Lower lobe of right lung (tissue), 2 donors: ENCODE results near the gene C3orf38. TPM values are rescaled to one million over a fixed set of nuclear protein-coding genes. Genes with fewer than 3 reads are reported as not detected.

ENCODE experiments used
- ATAC-seq, 2 donors: fragments of 200-7000 bp; cut with Tn5 transposase; one replicate each; pipeline ENCODE4 v1.9.1; 2020 to 2022; ENCODE audit warnings: mild to moderate bottlenecking in 2 of 2, moderate library complexity in 2 of 2
- DNase-seq: peaks from one replicate; pipeline ENCODE4 v3.0.0-alpha.2; 2020
- H3K27ac ChIP-seq: fragments of 200-600 bp; one replicate; pipeline ENCODE4 v1.8.0; 2022
- H3K27me3 ChIP-seq: fragments of 200-600 bp; one replicate; pipeline ENCODE4 v1.8.0; 2022; ENCODE audit warnings: low read depth
- H3K36me3 ChIP-seq: fragments of 200-600 bp; one replicate; pipeline ENCODE4 v1.8.0; 2022; ENCODE audit warnings: mild to moderate bottlenecking
- H3K4me1 ChIP-seq: fragments of 200-600 bp; one replicate; pipeline ENCODE4 v1.8.0; 2022
- H3K4me3 ChIP-seq: fragments of 200-600 bp; one replicate; pipeline ENCODE4 v1.8.0; 2022; ENCODE audit warnings: mild to moderate bottlenecking
- H3K9me3 ChIP-seq: fragments of 200-600 bp; one replicate; pipeline ENCODE4 v1.8.0; 2022
- CTCF ChIP-seq: fragments of 200-600 bp; IDR thresholded peaks from one replicate; pipeline ENCODE4 v1.8.0; 2022; ENCODE audit warnings: antibody characterized with exemption, mild to moderate bottlenecking
- intact Hi-C: fragments of 100-400 bp; cut with DNase I; formaldehyde crosslinking; loops from one replicate; pipeline ENCODE4 v1.11.0; 2022
- total RNA-seq: library from RNA; stranded (reverse); fragmentation: NEBNext Ultra II Directional; extraction: Animal tissue kit (Norgen Biotek cat#: 25700); gene quantifications from one replicate; pipeline ENCODE4 v1.2.1, GENCODE V29; 2021
- donor health status: DM: no; HTN: yes; CAD: no; lungs with severe emphysema.

The C3orf38 gene
- total RNA-seq, 1 donor from 2014 or later: 25.0 TPM

- intact Hi-C loops: no loop called here
Observed at GRCh38 chr3:88148651-88149050, 1.1 kb upstream of the C3orf38 start.

DNA sequence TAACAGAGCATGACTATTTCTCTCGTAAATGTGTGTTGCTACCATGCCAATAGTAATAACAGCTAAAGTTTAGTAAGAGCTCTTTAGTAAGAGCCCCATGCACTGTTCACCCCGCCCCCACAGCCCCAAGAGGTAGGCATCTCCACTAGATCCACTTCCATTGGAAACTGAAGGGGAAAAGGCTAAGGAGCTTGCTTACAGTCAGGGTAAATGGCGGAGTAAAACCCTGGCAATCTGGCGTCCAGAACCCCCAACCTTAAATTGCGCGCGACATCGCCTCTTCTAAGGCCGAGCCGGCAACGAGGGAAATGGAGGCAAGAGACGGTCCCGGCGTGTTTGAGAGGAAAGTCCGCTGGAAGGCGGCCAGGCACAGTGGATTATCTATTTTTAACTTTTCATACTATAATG is 654 bp upstream of the C3orf38 start:
- Histone ChIP-seq H3K27ac (peak overlapping the region; percentile 95), H3K9me3 (no peaks in the 10 kb centered on the region), H3K4me1 (peaks cover 33% of the 10 kb centered on the region), H3K27me3 (no peaks in the 10 kb centered on the region), H3K36me3 (peaks cover 10% of the 10 kb centered on the region), H3K4me3 (peak overlapping the region; percentile 97)
- DNase-seq (no peak), ATAC-seq (peak; percentile 29 to 31)
- intact Hi-C loops: no loop called here
- no peak for TF ChIP-seq CTCF

More at GRCh38 chr3:88148651-88149050, 1.1 kb upstream of the C3orf38 start:
- peaks cover 33% of the 10 kb centered on the region for H3K4me1 ChIP-seq
- DNase-seq: no peak
- peak overlapping the region; percentile 97 for H3K4me3 ChIP-seq
- no peak overlapping the region for H3K27ac ChIP-seq
- no peaks in the 10 kb centered on the region for H3K27me3 ChIP-seq
- H3K9me3 ChIP-seq: no peaks in the 10 kb centered on the region
- no peak for ATAC-seq
- H3K36me3 ChIP-seq: peaks cover 6% of the 10 kb centered on the region
- TF ChIP-seq CTCF: no peak

DNA sequence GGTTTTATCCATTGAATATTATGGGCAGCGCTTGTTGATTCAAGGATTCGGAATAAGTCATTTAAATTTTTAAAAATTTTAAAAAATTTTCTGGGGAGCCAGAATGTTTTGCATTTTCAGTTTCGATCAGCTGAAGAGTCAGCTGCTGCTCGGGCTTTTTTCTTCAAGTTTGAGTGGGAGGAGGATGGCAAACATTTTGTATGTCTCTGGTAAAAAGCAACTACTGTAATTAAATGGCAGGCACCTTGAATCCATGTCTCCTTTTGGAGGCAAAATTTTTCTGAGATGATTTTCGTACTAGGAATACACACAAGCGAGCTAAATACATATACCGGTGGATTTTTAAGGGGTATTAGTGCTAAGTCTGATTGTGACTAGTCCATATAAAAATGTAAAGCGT is 612 bp downstream of the C3orf38 start:
- Histone ChIP-seq H3K27ac (peak overlapping the region; percentile 95), H3K27me3 (no peaks in the 10 kb centered on the region), H3K4me3 (peak overlapping the region; percentile 97), H3K9me3 (no peaks in the 10 kb centered on the region), H3K4me1 (peaks cover 33% of the 10 kb centered on the region), H3K36me3 (peaks cover 23% of the 10 kb centered on the region)
- peak in 1 of 2 donors; percentile 7 for ATAC-seq
- intact Hi-C loops: no loop called here
- TF ChIP-seq CTCF: no peak
- DNase-seq: no peak

DNA sequence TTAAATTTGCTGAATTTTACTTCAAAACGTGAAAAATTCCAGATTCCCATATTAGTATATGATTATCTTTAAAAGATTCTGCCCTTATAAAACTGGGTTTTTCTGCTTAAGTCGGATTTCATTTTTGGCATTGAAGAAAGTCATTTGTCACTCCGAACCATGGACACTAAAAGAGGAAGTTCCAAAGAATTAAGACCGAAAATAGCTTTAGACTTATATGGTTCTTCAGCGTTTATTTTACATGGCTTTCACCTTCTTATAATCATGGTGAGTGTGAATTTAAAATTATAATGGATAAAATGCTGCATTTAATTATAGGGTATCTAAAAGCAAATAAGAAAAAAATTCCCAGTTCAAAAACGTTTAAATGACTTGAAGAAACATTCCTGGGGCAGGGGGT is 1.0 kb downstream of the C3orf38 start:
- H3K4me1 ChIP-seq: peaks cover 33% of the 10 kb centered on the region
- H3K27me3 ChIP-seq: no peaks in the 10 kb centered on the region
- ATAC-seq (no peak), DNase-seq (no peak)
- no peak for TF ChIP-seq CTCF
- peak overlapping the region; percentile 97 for H3K4me3 ChIP-seq
- peak overlapping the region; percentile 95 for H3K27ac ChIP-seq
- intact Hi-C loops: no loop called here
- H3K36me3 ChIP-seq: peaks cover 27% of the 10 kb centered on the region
- H3K9me3 ChIP-seq: no peaks in the 10 kb centered on the region

GRCh38 chr3:88151358-88151757 is 1.6 kb downstream of the C3orf38 start:
- no peak overlapping the region for H3K27ac ChIP-seq
- no peak for TF ChIP-seq CTCF
- H3K4me3 ChIP-seq: peak overlapping the region; percentile 97
- H3K27me3 ChIP-seq: no peaks in the 10 kb centered on the region
- peaks cover 33% of the 10 kb centered on the region for H3K4me1 ChIP-seq
- peaks cover 33% of the 10 kb centered on the region for H3K36me3 ChIP-seq
- H3K9me3 ChIP-seq: no peaks in the 10 kb centered on the region
- ATAC-seq (no peak), DNase-seq (no peak)
- intact Hi-C loops: no loop called here

DNA sequence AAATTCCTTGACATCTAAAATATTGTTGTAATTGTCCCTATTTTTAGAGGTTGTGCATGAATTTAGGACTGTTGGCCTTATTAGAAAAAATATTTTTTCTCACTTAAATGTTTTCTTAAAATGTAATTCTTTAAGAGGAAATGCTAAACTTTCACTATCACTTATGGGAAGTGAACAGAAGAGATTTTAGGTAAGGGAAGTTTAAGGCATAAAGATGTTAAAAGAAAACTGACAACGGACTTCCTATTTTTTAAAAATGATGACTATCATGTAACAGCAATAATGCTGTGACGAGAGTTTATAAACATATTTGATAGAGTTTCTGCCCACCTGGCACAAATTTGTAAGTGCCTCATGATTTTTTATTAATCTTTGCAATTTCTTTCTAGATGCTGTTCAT is 3.1 kb downstream of the C3orf38 start:
- Histone ChIP-seq H3K27me3 (no peaks in the 10 kb centered on the region), H3K4me1 (peaks cover 33% of the 10 kb centered on the region), H3K9me3 (no peaks in the 10 kb centered on the region), H3K27ac (no peak overlapping the region), H3K4me3 (no peak overlapping the region), H3K36me3 (peaks cover 48% of the 10 kb centered on the region)
- intact Hi-C loops: no loop called here
- ATAC-seq: no peak
- no peak for TF ChIP-seq CTCF
- DNase-seq: no peak
